ENCODE data around the gene FAM168B. TPM values are rescaled to one million over a fixed set of nuclear protein-coding genes. Genes with fewer than 3 reads are reported as not detected.

The FAM168B gene
- total RNA-seq, 1 donor from 2014 or later = 82.3 TPM

DNA sequence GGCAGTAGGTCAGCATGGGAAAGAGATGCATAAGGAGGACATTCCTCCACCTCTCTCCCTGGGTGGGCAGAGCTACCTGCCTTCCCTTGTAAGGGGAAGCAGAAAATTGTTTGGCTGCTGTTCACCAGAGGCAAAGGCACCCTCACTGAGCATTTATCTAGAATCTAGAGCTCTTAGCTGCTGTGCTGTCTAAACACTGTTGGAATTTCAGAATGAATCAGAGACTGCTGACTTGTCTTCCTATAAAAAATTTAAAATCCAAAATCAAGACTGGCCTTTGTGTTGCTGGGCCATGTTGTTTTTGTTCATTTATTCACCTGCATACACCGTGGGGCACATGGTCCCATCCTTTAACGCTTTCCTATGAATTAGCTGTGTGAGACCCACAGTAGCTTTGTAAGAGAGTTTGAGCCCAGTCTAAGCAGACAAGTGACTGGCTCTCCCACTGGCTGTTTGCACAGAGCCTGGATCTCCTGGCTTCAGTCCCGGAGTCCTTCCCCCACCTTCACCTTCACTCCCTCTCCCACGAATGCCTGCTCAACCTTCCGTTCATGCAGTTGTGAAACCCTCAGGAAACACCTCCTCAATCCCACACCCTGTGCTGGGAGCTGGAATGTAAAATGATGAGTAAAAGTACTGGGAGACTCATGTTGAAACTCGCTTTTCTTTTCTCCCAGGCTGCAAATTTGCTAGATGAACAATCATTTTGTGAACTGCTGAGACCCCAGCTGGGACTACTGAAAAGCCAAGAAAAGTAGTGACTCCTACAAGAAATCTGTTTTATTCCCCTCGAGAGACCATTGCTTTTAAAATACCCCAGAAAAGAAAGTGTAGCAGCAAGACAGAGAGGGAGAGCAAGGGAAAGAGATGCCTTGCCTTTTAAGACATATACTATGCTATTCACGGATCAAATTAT, 76.2 kb downstream of the FAM168B start:
- DNase-seq = no peak
- intact Hi-C loops (cut with micrococcal nuclease) = no loop called here
- Mint-ChIP-seq H3K36me3 (ENCODE audit: low read depth) (no peaks in the 10 kb centered on the region), H3K4me1 (no peaks in the 10 kb centered on the region), H3K9me3 (peaks cover 3% of the 10 kb centered on the region), H3K27me3 (peaks cover 27% of the 10 kb centered on the region), H3K4me3 (no peak overlapping the region), H3K27ac (no peak overlapping the region)

DNA sequence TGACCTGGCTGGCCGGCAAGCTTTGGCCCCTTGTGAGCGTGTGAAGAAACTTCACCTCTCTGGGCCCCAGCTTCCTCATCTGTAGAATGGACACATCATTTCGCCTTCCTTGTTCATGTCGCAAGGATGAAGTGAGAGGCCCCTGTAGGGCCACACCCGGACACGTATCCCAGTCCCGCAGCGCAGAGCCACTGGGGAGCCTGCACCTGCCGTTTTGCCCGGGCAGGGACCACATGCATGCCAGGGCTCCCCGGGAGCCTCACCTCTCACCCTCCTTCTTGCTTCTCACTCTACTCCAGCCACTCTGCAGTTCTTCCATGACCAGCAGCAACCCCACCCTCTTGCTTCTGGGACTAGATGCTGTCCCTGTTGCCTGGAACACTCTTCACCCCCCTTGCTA, 77.5 kb downstream of the FAM168B start:
- Mint-ChIP-seq H3K4me3 (no peak overlapping the region), H3K9me3 (no peaks in the 10 kb centered on the region), H3K36me3 (ENCODE audit: low read depth) (no peaks in the 10 kb centered on the region), H3K27me3 (peaks cover 28% of the 10 kb centered on the region), H3K4me1 (peaks cover 8% of the 10 kb centered on the region), H3K27ac (no peak overlapping the region)
- DNase-seq = no peak
- intact Hi-C loops (cut with micrococcal nuclease) = no loop called here

DNA sequence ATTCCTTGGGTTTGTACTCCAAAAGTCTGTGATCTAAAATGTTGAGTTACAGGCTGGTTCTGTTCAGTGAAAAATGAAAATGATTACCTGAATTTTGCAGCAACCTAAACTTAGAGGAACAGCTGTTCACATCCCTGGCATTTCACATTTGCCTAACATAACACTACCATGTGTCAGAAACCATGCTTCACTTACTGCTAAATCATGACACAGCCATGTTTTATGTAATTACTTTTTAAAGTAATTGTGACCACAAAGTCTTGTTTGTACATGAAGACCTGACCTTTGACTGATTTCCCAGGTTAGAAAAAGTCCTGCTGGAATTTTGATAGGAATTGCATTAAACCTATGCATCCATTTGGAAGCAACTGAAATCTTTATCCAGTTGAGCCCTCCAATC, 79.1 kb downstream of the FAM168B start:
- DNase-seq = no peak
- intact Hi-C loops (cut with micrococcal nuclease) = no loop called here
- Mint-ChIP-seq H3K4me3 (no peak overlapping the region), H3K27ac (no peak overlapping the region), H3K9me3 (no peaks in the 10 kb centered on the region), H3K4me1 (peaks cover 20% of the 10 kb centered on the region), H3K36me3 (ENCODE audit: low read depth) (no peaks in the 10 kb centered on the region), H3K27me3 (peaks cover 42% of the 10 kb centered on the region)

DNA sequence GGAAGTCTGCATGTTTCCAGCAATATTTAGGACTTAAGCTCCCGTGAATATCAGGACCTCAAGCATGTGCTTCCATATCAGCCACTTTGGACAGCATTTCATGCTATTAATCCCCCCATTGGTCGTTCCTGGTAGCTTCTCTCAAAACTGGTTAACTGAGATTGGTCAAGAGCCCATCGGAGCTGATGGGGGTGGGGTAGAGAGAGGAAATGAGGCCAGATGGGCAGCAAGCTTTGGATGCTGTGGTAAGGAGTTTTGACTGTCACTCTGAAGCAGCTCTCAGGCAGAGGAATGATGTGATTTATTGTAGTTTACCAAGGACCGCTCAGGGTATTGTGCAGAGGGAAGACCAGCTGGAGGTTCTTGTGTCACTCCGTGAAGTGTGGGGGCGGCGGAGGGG, 81.8 kb downstream of the FAM168B start:
- Mint-ChIP-seq H3K9me3 (no peaks in the 10 kb centered on the region), H3K4me3 (no peak overlapping the region), H3K27me3 (peaks cover 29% of the 10 kb centered on the region), H3K36me3 (ENCODE audit: low read depth) (no peaks in the 10 kb centered on the region), H3K4me1 (peaks cover 22% of the 10 kb centered on the region), H3K27ac (no peak overlapping the region)
- intact Hi-C loops (cut with micrococcal nuclease) = no loop called here
- DNase-seq = no peak

DNA sequence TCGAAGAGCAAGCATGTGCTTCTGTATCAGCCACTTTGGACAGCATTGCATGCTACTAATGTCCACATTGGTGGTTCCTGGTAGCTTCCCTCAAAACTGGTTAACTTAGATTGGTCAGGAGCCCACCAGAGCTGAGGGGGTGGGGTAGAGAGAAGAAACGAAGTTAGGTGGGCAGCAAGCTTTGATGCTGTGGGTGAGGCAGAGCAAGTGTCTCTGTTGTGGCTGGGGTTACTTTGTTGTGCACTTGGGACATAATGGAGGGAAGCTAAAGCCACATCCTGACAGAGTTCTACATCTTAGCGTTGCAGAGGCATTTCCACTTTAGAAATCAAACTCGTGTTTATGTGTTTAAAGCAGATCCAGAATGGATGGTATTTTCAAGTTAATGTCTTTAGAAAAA, 82.7 kb downstream of the FAM168B start:
- no peaks in the 10 kb centered on the region for H3K36me3 Mint-ChIP-seq (ENCODE audit: low read depth)
- peaks cover 29% of the 10 kb centered on the region for H3K27me3 Mint-ChIP-seq
- intact Hi-C loops (cut with micrococcal nuclease) = no loop called here
- H3K4me3 Mint-ChIP-seq = peak overlapping the region; percentile 36
- H3K27ac Mint-ChIP-seq = no peak overlapping the region
- no peaks in the 10 kb centered on the region for H3K9me3 Mint-ChIP-seq
- DNase-seq = peak; percentile 66
- H3K4me1 Mint-ChIP-seq = peaks cover 22% of the 10 kb centered on the region

DNA sequence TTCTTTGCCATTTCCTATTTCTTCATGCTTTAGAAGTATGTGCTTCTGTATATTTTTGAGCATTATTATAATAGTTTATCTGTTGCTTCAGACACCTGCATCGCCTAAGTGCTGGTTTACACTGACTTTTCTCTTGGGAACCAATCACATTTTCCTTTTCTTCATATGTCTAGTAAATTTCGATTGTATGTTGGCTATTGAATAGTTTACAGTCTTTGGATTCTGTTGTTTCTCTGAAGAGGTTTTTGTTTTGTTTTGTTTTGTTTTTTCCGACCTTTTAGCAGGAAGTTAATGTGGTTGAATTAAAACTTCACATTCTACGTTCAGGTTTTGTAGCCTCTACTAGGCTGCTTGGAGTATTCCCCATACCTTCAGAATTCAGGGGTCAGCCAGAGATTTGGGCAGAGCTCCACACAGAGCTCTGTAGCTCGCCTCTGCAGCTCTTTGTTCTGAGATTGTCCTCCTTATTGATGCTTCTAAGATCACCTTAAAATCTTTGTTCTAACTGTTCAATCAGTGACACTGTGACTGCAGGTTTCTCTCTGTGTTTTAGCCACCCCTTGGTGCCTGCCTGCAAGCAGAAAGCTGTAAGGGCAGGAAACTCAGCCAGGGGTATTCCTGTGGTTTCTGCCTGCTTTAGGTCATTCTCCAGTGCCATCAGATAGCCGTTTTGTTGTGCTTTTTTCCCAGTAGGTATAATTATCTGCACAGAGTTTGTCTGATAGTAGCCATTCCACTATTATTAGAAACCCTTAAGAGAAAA, 83.4 kb downstream of the FAM168B start:
- peak overlapping the region; percentile 26 for H3K4me3 Mint-ChIP-seq
- no peak overlapping the region for H3K27ac Mint-ChIP-seq
- H3K36me3 Mint-ChIP-seq (ENCODE audit: low read depth) = no peaks in the 10 kb centered on the region
- H3K27me3 Mint-ChIP-seq = peaks cover 29% of the 10 kb centered on the region
- intact Hi-C loops (cut with micrococcal nuclease) = no loop called here
- DNase-seq = no peak
- H3K9me3 Mint-ChIP-seq = no peaks in the 10 kb centered on the region
- peaks cover 22% of the 10 kb centered on the region for H3K4me1 Mint-ChIP-seq

DNA sequence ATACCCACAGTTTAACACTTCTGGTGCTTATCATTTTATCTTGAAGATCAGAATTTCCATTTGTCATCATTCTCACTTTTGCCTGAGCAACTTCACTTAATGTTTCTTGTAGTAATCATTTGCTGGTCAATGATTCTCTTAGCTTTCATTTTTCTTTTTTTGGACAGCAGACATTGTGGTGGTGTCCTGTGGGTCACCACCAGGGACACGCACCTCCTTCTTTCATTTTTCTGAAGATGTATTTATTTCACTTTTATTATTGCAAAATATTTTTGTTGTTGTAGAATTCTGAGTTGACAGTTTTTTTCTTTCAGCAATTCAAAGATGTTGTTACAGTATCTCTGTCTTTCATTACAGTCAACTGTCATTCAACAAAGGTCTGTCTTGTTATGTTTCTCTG, 84.3 kb downstream of the FAM168B start:
- DNase-seq = no peak
- peaks cover 24% of the 10 kb centered on the region for H3K27me3 Mint-ChIP-seq
- H3K4me3 Mint-ChIP-seq = no peak overlapping the region
- peaks cover 22% of the 10 kb centered on the region for H3K4me1 Mint-ChIP-seq
- H3K9me3 Mint-ChIP-seq = no peaks in the 10 kb centered on the region
- intact Hi-C loops (cut with micrococcal nuclease) = no loop called here
- no peaks in the 10 kb centered on the region for H3K36me3 Mint-ChIP-seq (ENCODE audit: low read depth)
- peak overlapping the region; percentile 43 for H3K27ac Mint-ChIP-seq

DNA sequence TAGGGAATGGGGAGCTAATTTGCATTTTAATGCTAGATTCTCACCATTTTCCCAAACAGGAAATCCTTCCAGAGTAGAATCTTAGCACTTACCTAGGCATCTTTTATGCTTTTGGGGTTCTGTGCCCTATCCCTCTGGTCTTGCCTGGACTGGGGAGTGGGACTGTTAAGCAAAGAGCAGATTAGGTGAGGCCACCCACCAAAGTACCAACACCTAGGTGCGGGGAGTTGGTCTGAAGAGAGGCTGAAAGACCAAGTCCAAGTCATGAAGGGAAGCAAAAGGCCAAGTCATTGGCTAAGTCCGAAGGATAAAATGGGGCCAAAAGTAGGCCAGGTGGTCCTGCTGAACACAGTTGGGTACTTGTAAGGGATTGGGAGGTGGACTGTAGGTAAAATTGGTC, 86.7 kb downstream of the FAM168B start:
- Mint-ChIP-seq H3K9me3 (no peaks in the 10 kb centered on the region), H3K27me3 (peaks cover 22% of the 10 kb centered on the region), H3K27ac (no peak overlapping the region), H3K4me3 (no peak overlapping the region), H3K4me1 (peaks cover 18% of the 10 kb centered on the region), H3K36me3 (ENCODE audit: low read depth) (no peaks in the 10 kb centered on the region)
- DNase-seq = peak; percentile 48
- intact Hi-C loops (cut with micrococcal nuclease) = no loop called here

DNA sequence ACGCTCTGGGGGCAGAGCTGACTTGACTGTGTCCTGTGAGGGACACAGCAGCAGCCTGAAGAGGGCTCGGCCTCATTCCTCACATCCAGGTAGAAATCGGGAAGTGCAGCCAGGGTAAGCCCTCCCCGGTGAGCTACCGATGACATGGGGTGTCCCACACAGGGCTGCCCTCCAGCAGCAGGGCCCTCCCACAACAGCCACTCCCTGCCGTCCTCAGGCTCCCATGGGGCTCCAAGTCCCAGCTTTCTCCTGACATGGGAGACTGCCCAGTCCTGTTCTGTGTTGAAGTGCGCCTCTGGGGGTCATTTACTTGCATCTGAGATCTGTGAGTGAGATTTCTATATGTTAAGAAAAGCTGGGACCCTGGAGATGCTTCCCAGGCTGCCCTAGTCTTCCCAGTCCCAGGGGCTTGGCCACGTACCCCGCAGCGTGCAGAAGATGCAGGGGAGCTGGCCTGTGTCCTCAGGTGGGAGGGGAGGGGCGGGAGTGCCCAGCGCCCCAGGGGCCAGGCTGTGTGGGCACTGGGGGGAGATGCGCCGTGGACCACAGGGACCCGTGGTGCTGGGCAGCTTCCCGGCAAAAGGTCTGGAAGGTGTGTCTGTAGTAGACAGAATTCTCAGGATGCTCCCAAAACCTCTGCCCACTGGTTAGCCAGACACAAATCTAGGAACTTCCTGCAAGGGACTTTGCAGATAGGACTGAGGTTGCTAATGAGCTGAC, 87.9 kb downstream of the FAM168B start:
- Mint-ChIP-seq H3K4me3 (no peak overlapping the region), H3K9me3 (no peaks in the 10 kb centered on the region), H3K4me1 (peaks cover 10% of the 10 kb centered on the region), H3K36me3 (ENCODE audit: low read depth) (no peaks in the 10 kb centered on the region), H3K27ac (no peak overlapping the region), H3K27me3 (peaks cover 22% of the 10 kb centered on the region)
- intact Hi-C loops (cut with micrococcal nuclease) = no loop called here
- DNase-seq = peak; percentile 48

DNA sequence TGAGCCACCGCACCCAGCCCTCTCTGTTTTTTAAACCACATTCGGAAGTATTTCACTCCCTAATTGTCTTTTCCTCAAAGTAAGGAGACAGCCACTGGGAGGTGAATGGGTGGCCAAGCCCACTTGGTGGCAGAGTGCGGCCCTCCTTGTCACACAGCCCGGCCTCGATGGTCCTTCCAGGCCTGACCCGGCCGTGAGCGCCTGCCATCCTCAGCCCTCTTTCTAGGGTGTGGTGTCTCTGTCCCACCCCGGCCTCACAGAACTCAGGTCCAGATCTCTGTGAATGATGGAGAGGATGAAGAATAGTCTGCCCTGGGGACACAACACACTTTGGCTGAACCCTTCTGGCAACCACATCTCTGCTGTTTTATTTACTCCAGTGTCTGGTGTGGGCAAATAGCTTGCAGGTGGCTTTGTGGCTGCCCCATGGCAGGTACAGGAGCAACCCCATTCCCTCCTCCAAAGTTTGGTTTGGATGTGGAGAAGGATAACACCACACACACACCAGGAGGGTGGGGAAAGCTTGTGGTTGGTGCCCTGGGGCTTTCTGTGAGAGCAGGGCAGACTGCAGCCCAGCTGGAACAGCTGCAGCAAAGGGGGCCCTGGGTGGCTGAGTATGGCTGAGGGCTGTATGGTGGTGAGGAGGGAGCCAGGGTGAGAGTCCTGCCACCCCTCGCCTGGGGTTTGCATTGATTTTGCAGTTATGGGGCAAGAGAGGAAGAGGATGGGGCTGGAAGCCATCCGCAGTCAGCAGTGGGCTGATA, 88.6 kb downstream of the FAM168B start:
- Mint-ChIP-seq H3K4me3 (no peak overlapping the region), H3K27me3 (peaks cover 14% of the 10 kb centered on the region), H3K9me3 (no peaks in the 10 kb centered on the region), H3K36me3 (ENCODE audit: low read depth) (no peaks in the 10 kb centered on the region), H3K27ac (no peak overlapping the region), H3K4me1 (peaks cover 5% of the 10 kb centered on the region)
- peak; percentile 28 for DNase-seq
- intact Hi-C loops (cut with micrococcal nuclease) = no loop called here

DNA sequence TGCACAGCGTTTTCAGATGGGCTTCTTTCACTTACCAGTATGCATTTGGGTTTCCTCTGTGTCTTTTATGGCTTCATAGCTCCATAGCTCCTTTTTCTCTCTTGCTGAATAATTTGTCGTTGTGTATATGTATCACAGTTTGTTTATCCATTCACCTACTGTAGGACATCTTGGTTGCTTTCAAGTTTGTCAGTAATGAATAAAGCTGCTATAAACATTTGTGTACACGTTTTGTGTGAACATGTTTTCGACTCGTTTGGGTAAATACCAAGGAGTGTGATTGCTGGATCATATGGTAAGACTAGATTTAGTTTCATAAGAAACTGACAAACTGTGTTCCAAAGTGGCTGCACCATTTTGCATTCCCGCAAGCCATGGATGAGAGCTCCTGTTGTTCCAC, 94.7 kb downstream of the FAM168B start:
- intact Hi-C loops (cut with micrococcal nuclease) = no loop called here
- no peaks in the 10 kb centered on the region for H3K36me3 Mint-ChIP-seq (ENCODE audit: low read depth)
- no peak overlapping the region for H3K27ac Mint-ChIP-seq
- H3K4me3 Mint-ChIP-seq = no peak overlapping the region
- DNase-seq = peak; percentile 25
- H3K27me3 Mint-ChIP-seq = peaks cover 26% of the 10 kb centered on the region
- H3K4me1 Mint-ChIP-seq = no peaks in the 10 kb centered on the region
- no peaks in the 10 kb centered on the region for H3K9me3 Mint-ChIP-seq
